HEK293 (cell line): ENCODE results near the gene RNF34.

ENCODE experiments used
- CTCF ChIA-PET: fragments of 350-600 bp; formaldehyde crosslinking; extraction: SDS; loops from one replicate; lab custom pipeline; 2021; ENCODE audit warnings: antibody characterized with exemption; lab: Yijun Ruan, JAX
- POLR2A ChIA-PET: fragments of 300-600 bp; formaldehyde crosslinking; extraction: SDS; loops from one replicate; lab custom pipeline; 2020; ENCODE audit warnings: antibody characterized with exemption, inconsistent platforms; lab: Yijun Ruan, JAX
- H3K27ac ChIP-seq: fragments of 200-500 bp; sonication (Bioruptor generic); 2 replicates; pipeline ENCODE4 v1.5.1; 2014; ENCODE audit warnings: low read depth, low read length, control low read depth, inconsistent platforms; ENCODE audit errors: extremely low read depth
- H3K36me3 ChIP-seq, 2 experiments: fragments of 200-500 bp in 1 of 2; sonication (Bioruptor generic) in 1 of 2; 1 replicate in 1 of 2; 2 replicates in 1 of 2; pipeline ENCODE4 v1.5.1; 2014 to 2017; ENCODE audit warnings: inconsistent platforms in 2 of 2, low read length in 2 of 2; ENCODE audit not compliant: control insufficient read depth in 2 of 2, insufficient read depth in 1 of 2
- H3K4me1 ChIP-seq: fragments of 200-500 bp; sonication (Bioruptor generic); 2 replicates; pipeline ENCODE4 v1.5.1; 2014; ENCODE audit warnings: mild to moderate bottlenecking, low read length, inconsistent platforms; ENCODE audit not compliant: control insufficient read depth, insufficient read depth
- H3K4me3 ChIP-seq: 2 replicates; pipeline ENCODE4 v1.5.1; 2011; ENCODE audit warnings: low read depth, mild to moderate bottlenecking, control low read depth, low read length, moderate library complexity
- H3K9me3 ChIP-seq: fragments of 200-500 bp; sonication (Bioruptor generic); 2 replicates; pipeline ENCODE4 v1.5.1; 2014; ENCODE audit warnings: low read depth, low read length, inconsistent platforms; ENCODE audit not compliant: control insufficient read depth, insufficient read depth
- BCL11B ChIP-seq: fragments of 450-650 bp; formaldehyde crosslinking; IDR thresholded peaks from 2 replicates; pipeline ENCODE4 v1.5.1; 2016; ENCODE audit warnings: low read depth, missing biosample characterization, missing genetic modification characterization
- GLIS1 ChIP-seq: fragments of 450-650 bp; formaldehyde crosslinking; IDR thresholded peaks from 2 replicates; pipeline ENCODE4 v1.5.1; 2016; ENCODE audit warnings: missing biosample characterization, missing genetic modification characterization
- GLIS2 ChIP-seq: fragments of 450-650 bp; formaldehyde crosslinking; IDR thresholded peaks from 2 replicates; pipeline ENCODE4 v1.5.1; 2016; ENCODE audit warnings: missing biosample characterization, missing genetic modification characterization
- PRDM10 ChIP-seq: fragments of 450-650 bp; formaldehyde crosslinking; IDR thresholded peaks from 2 replicates; pipeline ENCODE4 v1.5.1; 2016; ENCODE audit warnings: missing biosample characterization, missing genetic modification characterization
- SALL2 ChIP-seq: fragments of 450-650 bp; formaldehyde crosslinking; IDR thresholded peaks from 2 replicates; pipeline ENCODE4 v1.5.0; 2017; ENCODE audit warnings: missing biosample characterization, mild to moderate bottlenecking, missing genetic modification characterization, borderline replicate concordance
- SCRT2 ChIP-seq: fragments of 450-650 bp; formaldehyde crosslinking; IDR thresholded peaks from 2 replicates; pipeline ENCODE4 v1.5.1; 2016; ENCODE audit warnings: missing biosample characterization, missing genetic modification characterization
- SETDB1 ChIP-seq: IDR thresholded peaks from one replicate; pipeline ENCODE4 v1.6.1; 2017; ENCODE audit warnings: mild to moderate bottlenecking, low read length, moderate library complexity, mixed read lengths; ENCODE audit not compliant: insufficient read length
- YY1 ChIP-seq: fragments of 450-650 bp; formaldehyde crosslinking; IDR thresholded peaks from 2 replicates; pipeline ENCODE4 v1.5.1; 2018; ENCODE audit warnings: missing biosample characterization, missing genetic modification characterization
- ZBTB10 ChIP-seq: fragments of 450-650 bp; formaldehyde crosslinking; IDR thresholded peaks from 2 replicates; pipeline ENCODE4 v1.5.1; 2016; ENCODE audit warnings: missing biosample characterization, missing genetic modification characterization
- ZFP3 ChIP-seq: fragments of 450-650 bp; formaldehyde crosslinking; IDR thresholded peaks from 2 replicates; pipeline ENCODE4 v1.5.1; 2016; ENCODE audit warnings: low read depth, missing biosample characterization, missing genetic modification characterization
- ZNF10 ChIP-seq: fragments of 450-650 bp; formaldehyde crosslinking; IDR thresholded peaks from 2 replicates; pipeline ENCODE4 v1.5.1; 2017; ENCODE audit warnings: missing biosample characterization, missing genetic modification characterization
- ZNF121 ChIP-seq: fragments of 450-650 bp; formaldehyde crosslinking; IDR thresholded peaks from 2 replicates; pipeline ENCODE4 v1.5.1; 2016; ENCODE audit warnings: missing biosample characterization, missing genetic modification characterization
- ZNF157 ChIP-seq: fragments of 450-650 bp; formaldehyde crosslinking; IDR thresholded peaks from 2 replicates; pipeline ENCODE4 v1.5.1; 2016; ENCODE audit warnings: missing biosample characterization, missing genetic modification characterization
- ZNF16 ChIP-seq: fragments of 450-650 bp; formaldehyde crosslinking; IDR thresholded peaks from 2 replicates; pipeline ENCODE4 v1.5.1; 2016; ENCODE audit warnings: low read depth, missing biosample characterization, missing genetic modification characterization
- ZNF175 ChIP-seq: fragments of 450-650 bp; formaldehyde crosslinking; IDR thresholded peaks from 2 replicates; pipeline ENCODE4 v1.5.1; 2016; ENCODE audit warnings: missing biosample characterization, missing genetic modification characterization
- ZNF239 ChIP-seq: fragments of 450-650 bp; formaldehyde crosslinking; IDR thresholded peaks from 2 replicates; pipeline ENCODE4 v1.5.1; 2016; ENCODE audit warnings: missing biosample characterization, missing genetic modification characterization
- ZNF391 ChIP-seq: fragments of 450-650 bp; formaldehyde crosslinking; IDR thresholded peaks from 2 replicates; pipeline ENCODE4 v1.5.1; 2016; ENCODE audit warnings: low read depth, missing biosample characterization, missing genetic modification characterization, borderline replicate concordance
- ZNF416 ChIP-seq: fragments of 450-650 bp; formaldehyde crosslinking; IDR thresholded peaks from 2 replicates; pipeline ENCODE4 v1.5.1; 2016; ENCODE audit warnings: missing biosample characterization, missing genetic modification characterization
- ZNF488 ChIP-seq: fragments of 450-650 bp; formaldehyde crosslinking; IDR thresholded peaks from 2 replicates; pipeline ENCODE4 v1.5.1; 2016; ENCODE audit warnings: missing biosample characterization, missing genetic modification characterization
- ZNF501 ChIP-seq: fragments of 450-650 bp; formaldehyde crosslinking; IDR thresholded peaks from 2 replicates; pipeline ENCODE4 v1.5.1; 2016; ENCODE audit warnings: missing biosample characterization, missing genetic modification characterization
- ZNF514 ChIP-seq: fragments of 450-650 bp; formaldehyde crosslinking; IDR thresholded peaks from 2 replicates; pipeline ENCODE4 v1.5.1; 2016; ENCODE audit warnings: missing biosample characterization, missing genetic modification characterization
- ZNF626 ChIP-seq: fragments of 450-650 bp; sonication (Bioruptor Pico); formaldehyde crosslinking; IDR thresholded peaks from 2 replicates; pipeline ENCODE4 v1.5.1; 2018; ENCODE audit warnings: missing biosample characterization, missing genetic modification characterization, inconsistent platforms
- TF ChIP-seq, protein P1 (sequence below): fragments of 450-650 bp; formaldehyde crosslinking; IDR thresholded peaks from 2 replicates; pipeline ENCODE4 v1.5.1; 2016; ENCODE audit warnings: missing biosample characterization, missing genetic modification characterization

The RNF34 gene

GRCh38 chr12:121452985-121453360 is 53.1 kb downstream of the RNF34 start:
- no peak for TF ChIP-seq ZNF626 (tag by site-specific recombination)
- no peak for TF ChIP-seq ZNF121 (tag by site-specific recombination)
- TF ChIP-seq ZNF416 (tag by site-specific recombination), result no peak
- TF ChIP-seq ZNF501, result no peak
- TF ChIP-seq ZNF16 (tag by site-specific recombination), result no peak
- TF ChIP-seq SETDB1, result no peak
- no peak for TF ChIP-seq ZNF10 (tag by site-specific recombination)
- TF ChIP-seq GLIS1 (tag by site-specific recombination), result no peak
- no peak for TF ChIP-seq ZBTB10 (tag by site-specific recombination)
- no peak for TF ChIP-seq ZNF514 (tag by site-specific recombination)
- no peak for TF ChIP-seq SALL2
- no peak for TF ChIP-seq ZNF488 (tag by site-specific recombination)
- no peak for TF ChIP-seq SCRT2 (tag by site-specific recombination)
- no peak for TF ChIP-seq ZNF157 (tag by site-specific recombination)
- TF ChIP-seq YY1, result no peak
- no peak for TF ChIP-seq ZNF239 (tag by site-specific recombination)
- TF ChIP-seq ZNF175, result no peak
- TF ChIP-seq BCL11B (tag by site-specific recombination), result no peak
- TF ChIP-seq, all 188 proteins: peak for 0
- POLR2A ChIA-PET, result no interaction called here
- H3K4me1 ChIP-seq, result no peaks in the 10 kb centered on the region
- no peak overlapping the region for H3K4me3 ChIP-seq
- no peaks in the 10 kb centered on the region for H3K9me3 ChIP-seq
- no peak overlapping the region for H3K27ac ChIP-seq
- peaks cover under 1 to 13% of the 10 kb centered on the region in 2 experiments; a peak in 2 of 3 replicates for H3K36me3 ChIP-seq
- CTCF ChIA-PET, result interaction anchor here (2.2 kb wide), 1 partner anchor 9 kb away, joined by 6 read pairs; no protein-coding TSS in a partner anchor

DNA sequence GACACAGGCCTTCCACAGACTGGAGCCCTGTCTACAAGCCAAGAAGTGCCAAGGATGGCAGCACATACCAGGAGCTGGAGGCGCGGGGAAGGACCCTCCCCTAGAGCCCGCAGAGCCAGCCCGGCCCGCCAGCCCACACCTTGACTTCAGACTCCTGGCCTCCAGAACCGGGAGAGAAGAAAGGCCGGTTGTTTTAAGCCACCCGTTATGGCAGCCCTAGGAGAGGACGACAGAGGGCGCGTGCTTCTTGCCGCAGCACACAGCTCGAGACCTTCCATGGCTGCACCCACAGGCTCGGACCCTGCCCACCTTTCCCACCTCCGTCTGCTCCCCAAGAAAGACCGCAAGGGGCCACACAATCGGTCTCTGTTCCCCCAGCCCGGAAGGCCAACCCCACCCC is 53.7 kb downstream of the RNF34 start:
- peaks cover 0 to 13% of the 10 kb centered on the region in 2 experiments; a peak in 2 of 3 replicates for H3K36me3 ChIP-seq
- CTCF ChIA-PET, result interaction anchor here (1.6 to 2.2 kb wide), 2 partner anchors 10 to 12 kb away, joined by 6 read pairs; no protein-coding TSS in a partner anchor
- TF ChIP-seq, protein P1, sequence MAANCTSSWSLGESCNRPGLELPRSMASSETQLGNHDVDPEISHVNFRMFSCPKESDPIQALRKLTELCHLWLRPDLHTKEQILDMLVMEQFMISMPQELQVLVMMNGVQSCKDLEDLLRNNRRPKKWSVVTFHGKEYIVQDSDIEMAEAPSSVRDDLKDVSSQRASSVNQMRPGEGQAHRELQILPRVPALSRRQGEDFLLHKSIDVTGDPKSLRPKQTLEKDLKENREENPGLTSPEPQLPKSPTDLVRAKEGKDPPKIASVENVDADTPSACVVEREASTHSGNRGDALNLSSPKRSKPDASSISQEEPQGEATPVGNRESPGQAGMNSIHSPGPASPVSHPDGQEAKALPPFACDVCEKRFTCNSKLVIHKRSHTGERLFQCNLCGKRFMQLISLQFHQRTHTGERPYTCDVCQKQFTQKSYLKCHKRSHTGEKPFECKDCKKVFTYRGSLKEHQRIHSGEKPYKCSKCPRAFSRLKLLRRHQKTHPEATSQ, result no peak
- TF ChIP-seq PRDM10 (no peak), ZFP3 (no peak), GLIS2 (tag by site-specific recombination) (no peak), ZNF391 (tag by site-specific recombination) (no peak)
- H3K4me1 ChIP-seq, result no peaks in the 10 kb centered on the region
- no peak overlapping the region for H3K4me3 ChIP-seq
- H3K27ac ChIP-seq, result no peak overlapping the region
- no peaks in the 10 kb centered on the region for H3K9me3 ChIP-seq
- POLR2A ChIA-PET, result no interaction called here
